Measurements from ENCODE around the gene IGF1R.

- no peak for TF ChIP-seq CTCF (IDR thresholded peaks at IDR 0.05)
- no peak for TF ChIP-seq POLR2A (IDR thresholded peaks at IDR 0.05)
These were observed 210.8 kb downstream of the IGF1R start for GRCh38 chr15:98859149-98859548.
